NT2/D1 (cell line): ENCODE results near the gene DUSP7.

Source experiments
- SUZ12 ChIP-seq: IDR thresholded peaks from 2 replicates; pipeline ENCODE4 v1.6.1; 2011; ENCODE audit not compliant: insufficient read length, insufficient read depth; ENCODE audit errors: extremely low read depth
- YY1 ChIP-seq: IDR thresholded peaks from 2 replicates; pipeline ENCODE4 v1.6.1; 2011; ENCODE audit not compliant: insufficient read length, insufficient read depth
- ZNF274 ChIP-seq: IDR thresholded peaks from 2 replicates; pipeline ENCODE4 v1.6.1; 2011; ENCODE audit warnings: mild to moderate bottlenecking, low read depth, low read length

DNA sequence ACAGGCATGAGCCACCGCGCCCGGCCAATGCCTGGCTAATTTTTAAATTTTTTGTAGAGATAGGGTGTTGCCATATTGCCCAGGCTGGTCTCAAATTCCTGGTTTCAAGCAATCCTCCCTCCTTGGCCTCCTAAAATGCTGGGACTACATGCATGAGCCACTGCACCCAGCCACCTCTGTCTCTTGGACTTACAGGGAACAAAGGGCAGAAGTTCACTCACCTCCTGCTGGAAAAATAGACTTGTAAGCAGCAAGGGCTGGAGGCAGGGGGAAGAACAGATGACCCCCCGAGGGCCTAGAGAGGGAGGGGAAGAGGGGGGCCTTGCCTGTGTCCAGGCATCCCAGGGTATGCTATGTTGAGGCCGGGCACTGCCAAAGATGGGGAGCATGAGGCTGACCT is 22.2 kb downstream of the DUSP7 start:
- TF ChIP-seq YY1 (no peak), ZNF274 (no peak), SUZ12 (no peak)
